GM21515 (cell line): ENCODE results near the gene ARHGAP26.

Source experiments
- ATAC-seq: cut with Tn5 transposase; IDR thresholded peaks from one replicate; pipeline ENCODE4 v1.9.1; 2021; ENCODE audit not compliant: unreplicated experiment

Gene ARHGAP26

GRCh38 chr5:142871363-142872193 lies 101.4 kb downstream of the ARHGAP26 start:
- no peak for ATAC-seq

- no peak for ATAC-seq
Observed at GRCh38 chr5:142872217-142872616, 102.0 kb downstream of the ARHGAP26 start.

- ATAC-seq = no peak
Observed at GRCh38 chr5:142872795-142873194, 102.6 kb downstream of the ARHGAP26 start.

- ATAC-seq = no peak
Observed at GRCh38 chr5:142873831-142874230, 103.7 kb downstream of the ARHGAP26 start.

- no peak for ATAC-seq
Observed at GRCh38 chr5:142874540-142874939, 104.4 kb downstream of the ARHGAP26 start.

GRCh38 chr5:142875936-142876335 lies 105.8 kb downstream of the ARHGAP26 start:
- ATAC-seq = no peak

- no peak for ATAC-seq
Observed at GRCh38 chr5:142876817-142877216, 106.6 kb downstream of the ARHGAP26 start.

GRCh38 chr5:142878111-142878510 lies 107.9 kb downstream of the ARHGAP26 start:
- ATAC-seq = no peak

- ATAC-seq = no peak
Observed at GRCh38 chr5:142878638-142879037, 108.5 kb downstream of the ARHGAP26 start.

GRCh38 chr5:142881076-142881783 lies 111.1 kb downstream of the ARHGAP26 start:
- no peak for ATAC-seq

GRCh38 chr5:142881784-142882126 lies 111.6 kb downstream of the ARHGAP26 start:
- ATAC-seq = no peak

- ATAC-seq = no peak
Observed at GRCh38 chr5:142883025-142883424, 112.8 kb downstream of the ARHGAP26 start.

- no peak for ATAC-seq
Observed at GRCh38 chr5:142883438-142883837, 113.3 kb downstream of the ARHGAP26 start.

GRCh38 chr5:142884029-142884428 lies 113.9 kb downstream of the ARHGAP26 start:
- ATAC-seq = no peak

GRCh38 chr5:142886211-142886610 lies 116.0 kb downstream of the ARHGAP26 start:
- no peak for ATAC-seq

GRCh38 chr5:142886956-142887355 lies 116.8 kb downstream of the ARHGAP26 start:
- no peak for ATAC-seq

- ATAC-seq = peak; percentile 58
Observed at GRCh38 chr5:142888469-142889085, 118.4 kb downstream of the ARHGAP26 start.

GRCh38 chr5:142892021-142892420 lies 121.8 kb downstream of the ARHGAP26 start:
- no peak for ATAC-seq

- no peak for ATAC-seq
Observed at GRCh38 chr5:142894315-142894714, 124.1 kb downstream of the ARHGAP26 start.

- ATAC-seq = no peak
Observed at GRCh38 chr5:142894749-142895148, 124.6 kb downstream of the ARHGAP26 start.

GRCh38 chr5:142896325-142897007 lies 126.3 kb downstream of the ARHGAP26 start:
- no peak for ATAC-seq
